ENCODE data around the gene PIAS1.
"Not testable (repeated sequence)": the region's sequence is repeated elsewhere in the genome, so short reads cannot be mapped to it uniquely, and the experiment has no call there.

Gene PIAS1

DNA sequence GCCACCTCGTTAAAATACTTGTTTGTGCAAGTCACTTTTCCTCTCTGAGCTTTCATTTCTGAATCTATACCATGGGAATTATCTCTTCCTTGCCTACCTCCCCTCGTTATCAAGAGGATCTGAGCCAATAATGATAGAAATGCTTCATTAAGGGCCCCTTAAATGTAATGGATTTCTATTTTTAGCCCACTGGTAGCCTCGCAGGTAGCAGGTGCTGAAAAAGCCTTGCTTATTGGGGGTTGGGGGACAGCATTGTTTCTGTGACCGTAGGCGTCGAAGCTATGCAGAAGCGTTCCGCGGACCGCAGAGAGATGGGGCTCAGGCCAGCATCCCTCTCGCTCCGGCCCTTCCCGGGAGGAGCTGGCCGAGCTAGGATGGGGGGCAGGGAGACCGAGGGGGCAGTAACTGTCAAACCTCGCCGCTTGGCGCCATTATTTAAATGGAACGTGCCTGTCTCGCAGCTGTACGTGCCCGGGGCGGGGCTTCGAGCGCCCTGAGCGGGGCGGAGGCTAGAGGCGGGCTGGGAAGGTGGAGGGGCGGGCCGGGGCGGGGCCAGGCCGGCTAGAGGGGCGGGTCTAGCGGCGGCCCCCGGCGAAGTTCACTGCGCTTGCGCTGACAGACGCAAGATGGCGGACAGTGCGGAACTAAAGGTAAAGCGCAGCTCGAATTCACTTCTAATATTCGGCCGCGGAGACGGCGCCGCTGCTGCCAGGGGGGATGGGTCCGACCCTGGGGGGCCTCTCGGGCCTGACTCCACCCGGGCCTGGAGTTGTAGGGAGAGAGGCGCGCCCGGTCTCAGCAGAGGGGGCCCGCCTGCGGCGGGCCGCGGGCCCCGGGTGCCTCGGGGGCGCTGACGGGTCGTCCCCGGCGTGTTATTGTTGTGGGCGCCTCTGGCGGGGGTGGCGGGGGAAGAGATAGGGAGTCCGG lies at the start of gene PIAS1:
TSS of gene PIAS1 (plus strand) at position 615 of the 927 bp plus-strand sequence. CDS start at position 627, 12 bp downstream.
- DNase-seq (ENCODE audit: low read depth) = peak; percentile 86

- not testable (repeated sequence) for DNase-seq (ENCODE audit: low read depth)
These were observed 46.5 kb upstream of the PIAS1 start for GRCh38 chr15:68007642-68008041.

DNA sequence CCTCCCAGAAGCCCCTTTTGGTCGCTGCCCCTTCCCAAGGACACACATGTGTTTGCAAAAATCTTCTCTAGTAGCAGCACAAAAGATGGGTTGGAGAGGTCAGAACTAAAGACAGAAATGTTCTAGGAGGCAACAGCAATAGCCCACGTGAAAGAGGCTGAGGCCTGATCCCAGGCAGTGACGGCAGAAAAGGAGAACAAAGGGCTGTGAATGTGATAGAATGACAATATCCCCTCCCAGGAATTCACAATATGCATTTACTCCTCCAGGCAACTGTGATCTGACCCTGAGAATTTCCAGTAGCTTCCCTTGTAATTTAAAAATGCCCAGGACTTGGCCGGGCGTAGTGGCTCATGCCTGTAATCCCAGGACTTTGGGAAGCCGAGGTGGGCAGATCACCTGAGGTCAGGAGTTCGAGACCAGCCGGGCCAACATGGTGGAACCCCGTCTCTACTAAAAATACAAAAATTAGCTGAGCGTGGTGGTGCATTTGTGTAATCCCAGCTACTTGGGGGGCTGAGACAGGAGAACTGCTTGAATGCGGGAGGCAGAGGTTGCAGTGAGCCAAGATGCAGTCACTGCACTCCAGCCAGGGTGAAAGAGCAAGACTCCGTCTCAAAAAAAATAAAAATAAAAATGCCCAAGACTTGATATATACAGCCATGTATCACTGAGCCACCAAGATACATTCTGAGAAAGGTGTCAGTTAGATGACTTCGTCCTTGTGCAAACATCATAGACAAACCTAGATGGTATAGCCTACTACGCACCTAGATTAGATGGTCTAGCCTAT lies 43.6 kb upstream of the PIAS1 start:
- no peak for DNase-seq (ENCODE audit: low read depth)

- DNase-seq (ENCODE audit: low read depth) = no peak
These were observed 41.2 kb upstream of the PIAS1 start for GRCh38 chr15:68012911-68013310.

DNA sequence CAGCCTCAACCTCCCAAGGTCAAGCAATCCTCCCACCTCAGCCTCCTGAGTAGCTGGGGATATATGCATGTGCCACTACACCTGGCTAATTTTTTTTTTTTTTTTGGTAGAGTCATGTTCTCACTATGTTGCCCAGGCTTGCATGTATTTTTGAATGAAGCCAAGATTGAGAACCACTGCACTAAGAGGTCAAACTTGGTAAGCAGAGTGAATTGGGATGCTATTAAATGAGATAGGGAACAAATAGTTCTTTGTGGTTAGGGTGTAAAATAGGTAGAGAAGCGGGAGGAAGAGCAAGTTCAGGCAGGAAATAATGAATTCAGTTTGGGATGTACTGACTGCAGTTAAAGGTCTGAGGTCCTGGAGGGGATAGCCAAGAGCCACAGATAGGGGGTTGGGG lies 39.9 kb upstream of the PIAS1 start:
- DNase-seq (ENCODE audit: low read depth) = no peak

DNA sequence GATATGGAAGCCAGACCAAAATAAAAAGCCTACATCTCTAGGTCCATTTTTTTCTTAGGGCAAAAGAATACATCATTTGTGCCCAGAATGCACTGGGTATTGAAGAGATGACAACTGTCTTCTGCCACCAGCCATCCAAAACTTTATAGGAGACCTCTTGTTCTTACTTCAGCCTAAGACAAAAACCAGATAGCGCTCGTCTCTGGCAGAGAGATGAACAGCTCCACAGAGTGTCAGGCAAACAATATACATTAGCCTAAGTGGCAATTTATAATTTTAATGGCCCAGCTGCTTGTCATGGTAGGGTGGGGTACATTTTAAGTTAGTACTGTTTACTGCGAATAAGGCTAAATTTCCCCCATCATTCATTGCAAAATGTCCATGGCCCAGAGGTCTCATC lies 38.9 kb upstream of the PIAS1 start:
- no peak for DNase-seq (ENCODE audit: low read depth)

DNA sequence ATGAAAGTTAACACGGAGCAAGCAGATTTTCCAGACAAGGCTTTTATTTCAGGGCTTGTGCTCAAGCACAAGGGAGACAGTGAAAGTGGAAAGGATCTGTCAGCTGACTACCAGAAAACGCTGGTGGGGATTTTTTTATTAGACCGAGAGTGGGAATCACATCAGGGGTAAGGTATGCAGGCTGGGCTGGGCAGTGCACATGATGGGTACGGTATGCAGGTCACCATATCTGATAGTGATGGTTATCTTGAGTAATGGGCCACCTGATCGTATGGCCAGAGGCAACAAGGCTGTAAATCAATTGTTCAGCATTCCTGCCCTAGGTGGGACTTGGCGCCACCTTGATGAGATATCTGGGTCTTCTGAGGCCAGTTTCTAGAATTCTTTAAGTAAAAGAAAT lies 36.9 kb upstream of the PIAS1 start:
- DNase-seq (ENCODE audit: low read depth) = no peak

GRCh38 chr15:68018797-68019444 lies 35.2 kb upstream of the PIAS1 start:
- no peak for DNase-seq (ENCODE audit: low read depth)

- no peak for DNase-seq (ENCODE audit: low read depth)
These were observed 34.1 kb upstream of the PIAS1 start for GRCh38 chr15:68019814-68020525.

- no peak for DNase-seq (ENCODE audit: low read depth)
These were observed 33.4 kb upstream of the PIAS1 start for GRCh38 chr15:68020685-68021084.

GRCh38 chr15:68022061-68022460 lies 32.1 kb upstream of the PIAS1 start:
- no peak for DNase-seq (ENCODE audit: low read depth)

DNA sequence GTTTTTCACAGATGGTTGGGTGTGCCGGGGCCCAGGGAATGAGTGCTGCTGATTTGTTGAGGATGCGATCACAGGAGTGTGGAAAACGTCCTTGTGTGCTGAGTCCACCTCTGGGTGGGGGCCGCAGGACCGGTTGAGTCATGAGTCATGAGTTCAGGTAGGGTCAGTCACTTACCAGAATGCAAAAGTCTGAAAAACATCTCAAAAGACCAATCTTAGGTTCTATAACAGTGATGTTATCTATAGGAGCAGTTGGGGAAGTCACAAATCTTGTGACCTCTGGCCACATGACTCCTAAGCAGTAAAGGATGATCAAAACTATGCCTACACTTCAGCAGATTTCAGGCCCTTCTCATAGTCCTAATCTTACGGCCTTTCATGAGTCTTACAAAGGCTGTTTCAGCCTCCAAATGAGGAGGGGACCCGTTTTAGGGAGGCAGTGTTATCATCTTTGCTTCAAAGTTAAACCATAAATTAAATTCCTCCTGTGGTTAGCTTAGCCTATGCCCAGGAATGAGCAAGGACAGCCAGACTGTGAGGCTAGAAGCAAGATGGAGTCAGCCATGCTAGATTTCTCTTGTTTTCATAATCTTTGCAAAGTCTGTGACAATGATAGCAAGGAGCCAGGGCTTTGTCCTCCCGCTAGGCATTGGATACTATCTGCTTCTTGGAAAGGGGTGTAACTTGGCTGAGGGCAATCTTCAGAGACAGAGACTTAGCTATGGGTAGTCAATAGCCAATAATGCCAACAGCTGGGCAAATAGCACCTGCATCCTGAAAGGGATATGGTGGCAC lies 30.6 kb upstream of the PIAS1 start:
- no peak for DNase-seq (ENCODE audit: low read depth)

DNA sequence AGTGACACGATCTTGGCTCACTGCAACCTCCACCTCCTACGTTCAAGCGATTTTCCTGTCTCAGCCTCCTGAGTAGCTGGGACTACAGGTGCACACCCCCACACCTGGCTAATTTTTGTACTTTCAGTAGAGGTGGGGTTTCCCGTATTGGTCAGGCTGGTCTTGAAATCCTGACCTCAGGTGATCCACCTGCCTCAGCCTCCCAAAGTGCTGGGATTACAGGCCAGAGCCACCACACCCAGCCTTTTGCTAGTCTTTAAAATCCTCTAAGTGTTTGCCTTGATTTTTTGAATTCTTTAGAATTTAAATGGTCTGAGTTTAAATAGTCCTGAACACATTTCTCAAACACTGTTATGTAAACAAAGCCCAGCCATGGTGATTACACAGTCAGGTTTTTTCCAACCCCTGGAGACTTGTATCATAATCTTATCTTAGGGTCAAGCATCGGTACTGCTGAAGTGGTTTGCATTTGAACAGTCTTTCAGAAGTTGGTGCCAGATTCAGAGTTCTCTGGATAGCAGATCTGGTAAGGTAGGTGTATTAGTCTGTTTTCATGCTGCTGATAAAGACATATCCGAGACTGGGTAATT lies 28.2 kb upstream of the PIAS1 start:
- DNase-seq (ENCODE audit: low read depth) = no peak

GRCh38 chr15:68027388-68027787 lies 26.7 kb upstream of the PIAS1 start:
- no peak for DNase-seq (ENCODE audit: low read depth)

GRCh38 chr15:68028137-68028887 lies 25.8 kb upstream of the PIAS1 start:
- DNase-seq (ENCODE audit: low read depth) = no peak

DNA sequence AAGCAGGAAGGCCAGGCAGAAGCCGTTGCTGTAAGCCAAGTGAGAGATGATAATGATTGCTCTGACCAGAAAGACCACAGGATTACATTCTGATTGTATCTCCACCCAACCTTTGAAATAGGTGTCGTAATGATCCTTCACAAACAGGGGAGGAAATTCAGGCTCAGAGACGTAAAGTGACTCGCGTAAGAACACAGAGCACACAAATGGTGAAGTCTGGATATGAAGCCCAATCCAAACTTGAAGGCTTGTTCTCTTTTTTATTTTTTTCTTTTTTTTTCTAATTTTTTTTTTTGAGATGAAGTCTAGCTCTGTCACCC lies 25.3 kb upstream of the PIAS1 start:
- no peak for DNase-seq (ENCODE audit: low read depth)

GRCh38 chr15:68029959-68030358 lies 24.2 kb upstream of the PIAS1 start:
- no peak for DNase-seq (ENCODE audit: low read depth)

- no peak for DNase-seq (ENCODE audit: low read depth)
These were observed 22.7 kb upstream of the PIAS1 start for GRCh38 chr15:68031404-68031803.

GRCh38 chr15:68032672-68033071 lies 21.4 kb upstream of the PIAS1 start:
- no peak for DNase-seq (ENCODE audit: low read depth)

DNA sequence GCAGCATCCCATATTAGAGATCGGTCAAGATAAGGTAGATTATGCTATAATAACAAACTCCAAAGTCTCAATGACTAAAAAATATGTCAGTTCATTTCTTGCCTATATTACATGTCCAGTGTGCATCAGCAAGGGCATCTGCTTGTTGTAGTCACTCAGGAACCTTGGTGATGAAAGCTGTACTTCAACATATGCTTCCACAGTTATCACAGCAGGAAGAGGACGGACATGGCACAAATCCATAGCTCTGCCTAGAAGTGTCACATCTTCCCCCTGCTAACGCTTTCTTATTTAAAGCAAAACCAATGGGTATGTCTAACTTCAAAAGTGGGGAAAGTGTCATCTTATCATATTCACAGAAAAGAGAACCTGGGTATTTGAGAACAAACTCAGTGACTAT lies 20.0 kb upstream of the PIAS1 start:
- DNase-seq (ENCODE audit: low read depth) = no peak
